WI38 (cell line): ENCODE results near the gene DHX30.

Source experiments
- H3K4me3 ChIP-seq: 2 replicates; pipeline ENCODE4 v1.5.1; 2011; ENCODE audit warnings: low read depth, mild to moderate bottlenecking, control low read depth, low read length
- CTCF ChIP-seq: IDR thresholded peaks from 2 replicates; pipeline ENCODE4 v1.5.1; 2012; ENCODE audit warnings: low read depth, mild to moderate bottlenecking, control low read depth, low read length

The DHX30 gene

GRCh38 chr3:47841786-47842349, 38.9 kb downstream of the DHX30 start:
- no peak overlapping the region for H3K4me3 ChIP-seq

GRCh38 chr3:47846186-47846879, 43.4 kb downstream of the DHX30 start:
- TF ChIP-seq CTCF, result no peak
- H3K4me3 ChIP-seq, result no peak overlapping the region

More at GRCh38 chr3:47841786-47842349, 38.9 kb downstream of the DHX30 start:
- no peak for TF ChIP-seq CTCF

- TF ChIP-seq CTCF, result no peak
- no peak overlapping the region for H3K4me3 ChIP-seq
These were observed 43.9 kb downstream of the DHX30 start for GRCh38 chr3:47846880-47847248.

GRCh38 chr3:47847260-47847659, 44.3 kb downstream of the DHX30 start:
- no peak for TF ChIP-seq CTCF
- H3K4me3 ChIP-seq, result no peak overlapping the region

GRCh38 chr3:47847801-47848518, 45.0 kb downstream of the DHX30 start:
- no peak for TF ChIP-seq CTCF
- H3K4me3 ChIP-seq, result no peak overlapping the region

- no peak overlapping the region for H3K4me3 ChIP-seq
- no peak for TF ChIP-seq CTCF
These were observed 45.7 kb downstream of the DHX30 start for GRCh38 chr3:47848599-47849117.
